Neural progenitor cell (in vitro differentiated cells): ENCODE data around the gene CELF4.

ENCODE experiments used
- CTCF ChIP-seq: fragments of 200-600 bp; sonication (generic); IDR thresholded peaks from 2 replicates; pipeline ENCODE4 v1.5.1; 2017; ENCODE audit warnings: antibody characterized with exemption, mild to moderate bottlenecking
- EZH2 ChIP-seq: fragments of 200-600 bp; sonication (generic); IDR thresholded peaks from 2 replicates; pipeline ENCODE4 v1.6.1; 2017; ENCODE audit warnings: antibody characterized with exemption, mild to moderate bottlenecking, moderate library complexity

DNA sequence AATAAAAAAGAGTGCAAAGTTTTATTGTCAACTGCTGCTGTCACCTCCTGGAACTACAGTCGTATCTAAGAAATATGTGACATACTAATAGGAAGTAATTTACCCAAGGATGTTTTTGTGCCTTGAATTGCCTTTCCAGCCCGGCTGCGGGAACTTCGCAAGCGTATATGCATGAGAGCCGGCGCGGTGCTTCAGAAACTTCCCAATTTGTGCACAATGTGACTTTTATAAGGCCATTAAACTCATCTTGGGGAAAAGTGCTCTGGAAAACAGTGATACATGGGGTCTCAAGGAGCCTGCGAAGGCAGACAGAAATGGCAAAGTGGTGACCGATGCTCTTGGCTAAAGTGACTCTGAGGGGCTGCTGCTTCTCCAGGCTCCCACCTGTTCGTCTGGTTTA, 41.7 kb upstream of the CELF4 start:
- TF ChIP-seq CTCF, result no peak
- TF ChIP-seq EZH2, result no peak
